Activated naive CD4-positive, alpha-beta T cell treated with anti-CD3 and anti-CD28 coated beads for 36 hours (primary cell): ENCODE measurements around the gene ESYT1. TPM values are rescaled to one million over a fixed set of nuclear protein-coding genes. Genes with fewer than 3 reads are reported as not detected.

Experiments used
- CTCF ChIA-PET: fragments of 350-600 bp; sonication (Branson Sonifier 250); formaldehyde crosslinking; loops from one replicate; lab custom pipeline; 2021; ENCODE audit warnings: antibody characterized with exemption; lab: Charles Lee
- DNase-seq: peaks from one replicate; pipeline ENCODE4 v3.0.0-alpha.2; 2020
- H3K27ac Mint-ChIP-seq: one replicate; pipeline ENCODE4 v1.8.0; 2021; ENCODE audit warnings: mild to moderate bottlenecking, mixed read lengths
- H3K27me3 Mint-ChIP-seq: one replicate; pipeline ENCODE4 v1.8.0; 2021; ENCODE audit warnings: low read depth, mixed read lengths
- H3K36me3 Mint-ChIP-seq: one replicate; pipeline ENCODE4 v1.8.0; 2021; ENCODE audit warnings: low read depth, mixed read lengths
- H3K4me1 Mint-ChIP-seq: one replicate; pipeline ENCODE4 v1.8.0; 2021; ENCODE audit warnings: low read depth, mixed read lengths
- H3K4me3 Mint-ChIP-seq: one replicate; pipeline ENCODE4 v1.8.0; 2021; ENCODE audit warnings: mild to moderate bottlenecking, moderate library complexity, mixed read lengths
- H3K9me3 Mint-ChIP-seq: one replicate; pipeline ENCODE4 v1.8.0; 2021; ENCODE audit warnings: mixed read lengths
- intact Hi-C: fragments of 100-400 bp; cut with micrococcal nuclease; formaldehyde crosslinking; loops from one replicate; pipeline ENCODE4 v1.15.1; 2023
- total RNA-seq, 2 experiments: library from RNA; stranded (reverse); gene quantifications; one replicate each; pipeline ENCODE4 v1.2.3, GENCODE V29; 2021

ESYT1 gene
- total RNA-seq, 2 experiments from 2014 or later, result 87.4 to 88.9 TPM

GRCh38 chr12:56129942-56130495 is 2.0 kb downstream of the ESYT1 start:
- H3K36me3 Mint-ChIP-seq, result peaks cover 37% of the 10 kb centered on the region
- intact Hi-C loops, result loop anchor here (2.0 kb wide), 1 partner anchor 25 kb away; the partner anchor contains the start of gene PA2G4

GRCh38 chr12:56130876-56131275 is 2.8 kb downstream of the ESYT1 start:
- H3K27me3 Mint-ChIP-seq, result no peaks in the 10 kb centered on the region
- intact Hi-C loops, result no loop called here
- CTCF ChIA-PET, result interaction anchor here (0.9 kb wide), 1 partner anchor 23 kb away, joined by 3 read pairs; no protein-coding TSS in a partner anchor
- peaks cover 59% of the 10 kb centered on the region for H3K4me1 Mint-ChIP-seq
- DNase-seq, result no peak
- H3K36me3 Mint-ChIP-seq, result peaks cover 40% of the 10 kb centered on the region
- H3K4me3 Mint-ChIP-seq, result peak overlapping the region; percentile 91
- H3K9me3 Mint-ChIP-seq, result no peaks in the 10 kb centered on the region
- H3K27ac Mint-ChIP-seq, result no peak overlapping the region

More at GRCh38 chr12:56129942-56130495, 2.0 kb downstream of the ESYT1 start:
- CTCF ChIA-PET, result interaction anchor here (0.7 to 3.1 kb wide), 5 partner anchors 10 to 59 kb away, joined by 3 to 28 read pairs (median 3); partner anchors contain the start of genes MYL6B and SMARCC2
- no peak for DNase-seq
- no peaks in the 10 kb centered on the region for H3K9me3 Mint-ChIP-seq
- H3K4me3 Mint-ChIP-seq, result peak overlapping the region; percentile 91
- H3K27me3 Mint-ChIP-seq, result no peaks in the 10 kb centered on the region
- peak overlapping the region; percentile 55 for H3K27ac Mint-ChIP-seq
- H3K4me1 Mint-ChIP-seq, result peaks cover 58% of the 10 kb centered on the region

GRCh38 chr12:56134897-56135296 is 6.8 kb downstream of the ESYT1 start:
- H3K27ac Mint-ChIP-seq, result no peak overlapping the region
- H3K27me3 Mint-ChIP-seq, result no peaks in the 10 kb centered on the region
- H3K4me1 Mint-ChIP-seq, result peaks cover 66% of the 10 kb centered on the region
- H3K4me3 Mint-ChIP-seq, result no peak overlapping the region
- intact Hi-C loops, result no loop called here
- DNase-seq, result no peak
- H3K36me3 Mint-ChIP-seq, result peaks cover 70% of the 10 kb centered on the region
- no peaks in the 10 kb centered on the region for H3K9me3 Mint-ChIP-seq
- CTCF ChIA-PET, result no interaction called here

- CTCF ChIA-PET, result interaction anchor here (1.4 kb wide), 1 partner anchor 11 kb away, joined by 4 read pairs; no protein-coding TSS in a partner anchor
- Mint-ChIP-seq H3K27me3 (no peaks in the 10 kb centered on the region), H3K36me3 (peaks cover 66% of the 10 kb centered on the region), H3K9me3 (no peaks in the 10 kb centered on the region), H3K4me1 (peaks cover 57% of the 10 kb centered on the region), H3K27ac (peak overlapping the region; percentile 20), H3K4me3 (no peak overlapping the region)
- intact Hi-C loops, result no loop called here
- DNase-seq, result no peak
Observed at GRCh38 chr12:56137853-56138571, 9.9 kb downstream of the ESYT1 start.

- intact Hi-C loops, result no loop called here
- peaks cover 42% of the 10 kb centered on the region for H3K4me1 Mint-ChIP-seq
- H3K36me3 Mint-ChIP-seq, result peaks cover 57% of the 10 kb centered on the region
- CTCF ChIA-PET, result interaction anchor here (0.5 to 1.8 kb wide), 3 partner anchors 15 to 203 kb away, joined by 3 to 8 read pairs (median 3); partner anchors contain the start of gene SMARCC2
- no peaks in the 10 kb centered on the region for H3K9me3 Mint-ChIP-seq
- no peaks in the 10 kb centered on the region for H3K27me3 Mint-ChIP-seq
- H3K4me3 Mint-ChIP-seq, result no peak overlapping the region
- peak overlapping the region; percentile 72 for H3K27ac Mint-ChIP-seq
- DNase-seq, result no peak
Observed at GRCh38 chr12:56141946-56142784, 14.1 kb downstream of the ESYT1 start.

- intact Hi-C loops, result no loop called here
- Mint-ChIP-seq H3K27me3 (no peaks in the 10 kb centered on the region), H3K4me3 (no peak overlapping the region), H3K4me1 (peaks cover 32% of the 10 kb centered on the region), H3K36me3 (peaks cover 49% of the 10 kb centered on the region), H3K27ac (peak overlapping the region; percentile 72), H3K9me3 (no peaks in the 10 kb centered on the region)
- no peak for DNase-seq
- CTCF ChIA-PET, result interaction anchor here (0.5 to 1.8 kb wide), 3 partner anchors 32 to 204 kb away, joined by 3 to 8 read pairs (median 5); partner anchors contain the start of gene SMARCC2
Observed at GRCh38 chr12:56143217-56143616, 15.2 kb downstream of the ESYT1 start.

- Mint-ChIP-seq H3K27me3 (no peaks in the 10 kb centered on the region), H3K9me3 (no peaks in the 10 kb centered on the region), H3K4me3 (no peak overlapping the region), H3K36me3 (peaks cover 42% of the 10 kb centered on the region), H3K4me1 (peaks cover 25% of the 10 kb centered on the region), H3K27ac (peak overlapping the region; percentile 72)
- CTCF ChIA-PET, result interaction anchor here (1.4 kb wide), 1 partner anchor 46 kb away, joined by 3 read pairs; the partner anchor contains the start of gene SMARCC2
- DNase-seq, result no peak
- intact Hi-C loops, result no loop called here
Observed at GRCh38 chr12:56143870-56144269, 15.8 kb downstream of the ESYT1 start.

- peaks cover 32% of the 10 kb centered on the region for H3K36me3 Mint-ChIP-seq
- H3K9me3 Mint-ChIP-seq, result no peaks in the 10 kb centered on the region
- CTCF ChIA-PET, result interaction anchor here (1.4 kb wide), 1 partner anchor 44 kb away, joined by 3 read pairs; the partner anchor contains the start of gene SMARCC2
- intact Hi-C loops, result no loop called here
- H3K27ac Mint-ChIP-seq, result no peak overlapping the region
- no peaks in the 10 kb centered on the region for H3K27me3 Mint-ChIP-seq
- no peak for DNase-seq
- no peak overlapping the region for H3K4me3 Mint-ChIP-seq
- H3K4me1 Mint-ChIP-seq, result peaks cover 22% of the 10 kb centered on the region
Observed at GRCh38 chr12:56145217-56145616, 17.1 kb downstream of the ESYT1 start.

- intact Hi-C loops, result no loop called here
- H3K4me1 Mint-ChIP-seq, result peaks cover 31% of the 10 kb centered on the region
- no peak overlapping the region for H3K4me3 Mint-ChIP-seq
- H3K27me3 Mint-ChIP-seq, result no peaks in the 10 kb centered on the region
- CTCF ChIA-PET, result no interaction called here
- DNase-seq, result no peak
- H3K9me3 Mint-ChIP-seq, result no peaks in the 10 kb centered on the region
- no peak overlapping the region for H3K27ac Mint-ChIP-seq
- peaks cover 24% of the 10 kb centered on the region for H3K36me3 Mint-ChIP-seq
Observed at GRCh38 chr12:56146492-56147460, 18.7 kb downstream of the ESYT1 start.

- peak overlapping the region; percentile 84 for H3K4me3 Mint-ChIP-seq
- H3K27me3 Mint-ChIP-seq, result no peaks in the 10 kb centered on the region
- H3K4me1 Mint-ChIP-seq, result peaks cover 32% of the 10 kb centered on the region
- peaks cover 7% of the 10 kb centered on the region for H3K36me3 Mint-ChIP-seq
- intact Hi-C loops, result no loop called here
- H3K27ac Mint-ChIP-seq, result peak overlapping the region; percentile 98
- CTCF ChIA-PET, result interaction anchor here (0.6 to 1.3 kb wide), 5 partner anchors 13 to 413 kb away, joined by 3 to 7 read pairs (median 4); partner anchors contain the start of gene ESYT1
- no peaks in the 10 kb centered on the region for H3K9me3 Mint-ChIP-seq
- DNase-seq, result no peak
Observed at GRCh38 chr12:56150563-56150962, 22.5 kb downstream of the ESYT1 start.

GRCh38 chr12:56151672-56152131 is 23.6 kb downstream of the ESYT1 start:
- peak; percentile 84 for DNase-seq
- H3K36me3 Mint-ChIP-seq, result peaks cover 9% of the 10 kb centered on the region
- peak overlapping the region; percentile 98 for H3K27ac Mint-ChIP-seq
- peak overlapping the region; percentile 84 for H3K4me3 Mint-ChIP-seq
- H3K9me3 Mint-ChIP-seq, result no peaks in the 10 kb centered on the region
- intact Hi-C loops, result loop anchor here (1.0 to 2.0 kb wide), 6 partner anchors 9 to 178 kb away; partner anchors contain the start of genes NABP2, PA2G4 and ZC3H10
- CTCF ChIA-PET, result interaction anchor here (0.9 to 1.3 kb wide), 6 partner anchors 9 to 33 kb away, joined by 3 to 10 read pairs (median 4); partner anchors contain the start of gene ZC3H10
- H3K4me1 Mint-ChIP-seq, result peaks cover 32% of the 10 kb centered on the region
- no peaks in the 10 kb centered on the region for H3K27me3 Mint-ChIP-seq
